GM23248 (cell line): Measurements from ENCODE around the gene TSEN54.

Experiments used
- EZH2 ChIP-seq: fragments of 200-600 bp; sonication (generic); IDR thresholded peaks from 2 replicates; pipeline ENCODE4 v1.6.1; 2018; ENCODE audit warnings: antibody characterized with exemption, mild to moderate bottlenecking; ENCODE audit not compliant: insufficient read depth, poor library complexity, severe bottlenecking
- EZH2phosphoT487 ChIP-seq: fragments of 200-600 bp; sonication (generic); IDR thresholded peaks from 2 replicates; pipeline ENCODE4 v1.6.1; 2018; ENCODE audit warnings: antibody characterized with exemption, moderate library complexity, mild to moderate bottlenecking, low read depth; ENCODE audit not compliant: insufficient read depth

DNA sequence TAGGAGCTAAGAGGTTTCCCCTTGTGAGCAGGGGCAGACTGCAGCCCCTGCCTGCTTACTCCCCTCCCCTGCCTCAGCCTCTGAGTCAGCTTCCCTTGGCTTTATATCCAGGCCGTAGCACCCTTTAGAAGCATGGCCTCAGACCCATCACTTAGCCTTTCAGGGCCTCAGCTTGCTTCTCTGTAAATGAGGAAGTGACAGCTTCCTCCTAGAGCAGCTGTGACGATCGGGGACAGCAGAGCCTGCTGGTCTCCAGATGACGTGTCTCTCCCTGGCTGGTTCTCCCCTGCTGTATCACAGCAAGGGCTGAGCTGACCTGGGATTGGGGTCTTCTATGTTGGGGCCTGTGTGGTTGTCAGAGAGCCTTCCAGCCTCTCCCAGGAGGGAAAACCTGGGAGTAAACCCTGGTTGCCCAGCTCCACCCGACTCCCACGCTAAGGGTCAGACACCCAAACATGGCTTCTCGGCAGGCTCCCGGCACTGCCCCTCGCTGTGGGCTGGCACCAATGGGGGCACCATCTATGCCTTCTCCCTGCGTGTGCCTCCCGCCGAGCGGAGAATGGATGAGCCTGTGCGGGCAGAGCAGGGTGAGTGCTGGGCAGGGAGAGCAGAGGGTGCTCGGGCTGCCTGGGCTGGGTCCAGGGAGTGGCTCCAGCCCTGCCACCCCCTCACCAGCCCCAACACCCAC is 55.0 kb downstream of the TSEN54 start:
- TF ChIP-seq EZH2phosphoT487, result no peak
- TF ChIP-seq EZH2, result no peak
